ENCODE measurements around the gene SLC24A1. TPM values are rescaled to one million over a fixed set of nuclear protein-coding genes. Genes with fewer than 3 reads are reported as not detected.

SLC24A1 gene
- total RNA-seq, 2 experiments from 2014 or later: 8.8 to 13.5 TPM

- ChIA-PET CTCF (no interaction called here), POLR2A (no interaction called here)
- Mint-ChIP-seq H3K27ac (no peak overlapping the region), H3K9me3 (no peaks in the 10 kb centered on the region), H3K36me3 (peaks cover 18% of the 10 kb centered on the region), H3K4me1 (ENCODE audit: low read depth) (peaks cover 3% of the 10 kb centered on the region), H3K27me3 (no peaks in the 10 kb centered on the region), H3K4me3 (no peak overlapping the region)
- no peak for DNase-seq
- intact Hi-C loops (cut with micrococcal nuclease): no loop called here
Measured at GRCh38 chr15:65655457-65655856, 33.7 kb downstream of the SLC24A1 start.

GRCh38 chr15:65659502-65660052 lies 37.8 kb downstream of the SLC24A1 start:
- CTCF ChIA-PET: interaction anchor here (1.1 to 1.9 kb wide), 3 partner anchors 20 to 197 kb away, joined by 5 to 7 read pairs (median 5); no protein-coding TSS in a partner anchor
- Mint-ChIP-seq H3K4me3 (no peak overlapping the region), H3K27me3 (no peaks in the 10 kb centered on the region), H3K27ac (no peak overlapping the region), H3K4me1 (ENCODE audit: low read depth) (no peaks in the 10 kb centered on the region), H3K36me3 (peaks cover 12% of the 10 kb centered on the region), H3K9me3 (no peaks in the 10 kb centered on the region)
- intact Hi-C loops (cut with micrococcal nuclease): no loop called here
- no peak for DNase-seq
- POLR2A ChIA-PET: no interaction called here

- Mint-ChIP-seq H3K27me3 (no peaks in the 10 kb centered on the region), H3K4me1 (ENCODE audit: low read depth) (no peaks in the 10 kb centered on the region), H3K9me3 (no peaks in the 10 kb centered on the region), H3K27ac (no peak overlapping the region), H3K36me3 (peaks cover 16% of the 10 kb centered on the region), H3K4me3 (no peak overlapping the region)
- ChIA-PET POLR2A (no interaction called here), CTCF (interaction anchor here (1.9 kb wide), 1 partner anchor 196 kb away, joined by 7 read pairs; no protein-coding TSS in a partner anchor)
- no peak for DNase-seq
- intact Hi-C loops (cut with micrococcal nuclease): no loop called here
Measured at GRCh38 chr15:65660927-65661326, 39.2 kb downstream of the SLC24A1 start.

GRCh38 chr15:65663521-65663920 lies 41.8 kb downstream of the SLC24A1 start:
- no peaks in the 10 kb centered on the region for H3K9me3 Mint-ChIP-seq
- no peak overlapping the region for H3K4me3 Mint-ChIP-seq
- H3K27me3 Mint-ChIP-seq: no peaks in the 10 kb centered on the region
- ChIA-PET POLR2A (interaction anchor here (1.3 kb wide), 1 partner anchor 26 kb away, joined by 3 read pairs; no protein-coding TSS in a partner anchor), CTCF (no interaction called here)
- no peak overlapping the region for H3K27ac Mint-ChIP-seq
- intact Hi-C loops (cut with micrococcal nuclease): no loop called here
- no peaks in the 10 kb centered on the region for H3K4me1 Mint-ChIP-seq (ENCODE audit: low read depth)
- peaks cover 22% of the 10 kb centered on the region for H3K36me3 Mint-ChIP-seq
- DNase-seq: no peak

GRCh38 chr15:65666257-65666656 lies 44.5 kb downstream of the SLC24A1 start:
- H3K4me1 Mint-ChIP-seq (ENCODE audit: low read depth): no peaks in the 10 kb centered on the region
- H3K27me3 Mint-ChIP-seq: no peaks in the 10 kb centered on the region
- no peak for DNase-seq
- intact Hi-C loops (cut with micrococcal nuclease): no loop called here
- POLR2A ChIA-PET: no interaction called here
- no peaks in the 10 kb centered on the region for H3K9me3 Mint-ChIP-seq
- peaks cover 26% of the 10 kb centered on the region for H3K36me3 Mint-ChIP-seq
- H3K4me3 Mint-ChIP-seq: no peak overlapping the region
- H3K27ac Mint-ChIP-seq: no peak overlapping the region
- CTCF ChIA-PET: no interaction called here

GRCh38 chr15:65675551-65675950 lies 53.8 kb downstream of the SLC24A1 start:
- ChIA-PET CTCF (interaction anchor here (0.6 to 1.0 kb wide), 2 partner anchors 162 to 182 kb away, joined by 3 read pairs; no protein-coding TSS in a partner anchor), POLR2A (no interaction called here)
- intact Hi-C loops (cut with micrococcal nuclease): no loop called here
- no peak for DNase-seq
- peaks cover 9% of the 10 kb centered on the region for H3K36me3 Mint-ChIP-seq
- no peak overlapping the region for H3K27ac Mint-ChIP-seq
- no peaks in the 10 kb centered on the region for H3K9me3 Mint-ChIP-seq
- no peaks in the 10 kb centered on the region for H3K27me3 Mint-ChIP-seq
- no peaks in the 10 kb centered on the region for H3K4me1 Mint-ChIP-seq (ENCODE audit: low read depth)
- H3K4me3 Mint-ChIP-seq: no peak overlapping the region

GRCh38 chr15:65676123-65676522 lies 54.4 kb downstream of the SLC24A1 start:
- H3K9me3 Mint-ChIP-seq: no peaks in the 10 kb centered on the region
- no peaks in the 10 kb centered on the region for H3K27me3 Mint-ChIP-seq
- ChIA-PET POLR2A (no interaction called here), CTCF (no interaction called here)
- intact Hi-C loops (cut with micrococcal nuclease): no loop called here
- H3K4me1 Mint-ChIP-seq (ENCODE audit: low read depth): no peaks in the 10 kb centered on the region
- no peak overlapping the region for H3K27ac Mint-ChIP-seq
- no peak for DNase-seq
- H3K4me3 Mint-ChIP-seq: no peak overlapping the region
- H3K36me3 Mint-ChIP-seq: peaks cover 7% of the 10 kb centered on the region

- ChIA-PET POLR2A (no interaction called here), CTCF (no interaction called here)
Measured at GRCh38 chr15:65680544-65680943, 58.8 kb downstream of the SLC24A1 start.

GRCh38 chr15:65682404-65682911 lies 60.7 kb downstream of the SLC24A1 start:
- Mint-ChIP-seq H3K27ac (no peak overlapping the region), H3K36me3 (peaks cover 3% of the 10 kb centered on the region), H3K27me3 (no peaks in the 10 kb centered on the region), H3K4me1 (ENCODE audit: low read depth) (peaks cover 9% of the 10 kb centered on the region), H3K9me3 (no peaks in the 10 kb centered on the region), H3K4me3 (no peak overlapping the region)
- ChIA-PET CTCF (interaction anchor here (1.0 to 2.5 kb wide), 2 partner anchors 44 to 174 kb away, joined by 4 to 8 read pairs; no protein-coding TSS in a partner anchor), POLR2A (no interaction called here)
- intact Hi-C loops (cut with micrococcal nuclease): no loop called here
- DNase-seq: no peak

More at GRCh38 chr15:65680544-65680943, 58.8 kb downstream of the SLC24A1 start:
- intact Hi-C loops (cut with micrococcal nuclease): no loop called here
- Mint-ChIP-seq H3K4me1 (ENCODE audit: low read depth) (peaks cover 9% of the 10 kb centered on the region), H3K36me3 (no peaks in the 10 kb centered on the region), H3K4me3 (no peak overlapping the region), H3K27me3 (no peaks in the 10 kb centered on the region), H3K27ac (no peak overlapping the region), H3K9me3 (no peaks in the 10 kb centered on the region)
- no peak for DNase-seq

- H3K27me3 Mint-ChIP-seq: no peaks in the 10 kb centered on the region
- peaks cover 47% of the 10 kb centered on the region for H3K36me3 Mint-ChIP-seq
- no peak overlapping the region for H3K4me3 Mint-ChIP-seq
- intact Hi-C loops (cut with micrococcal nuclease): no loop called here
- ChIA-PET CTCF (no interaction called here), POLR2A (no interaction called here)
- no peak for DNase-seq
- H3K27ac Mint-ChIP-seq: no peak overlapping the region
- no peaks in the 10 kb centered on the region for H3K9me3 Mint-ChIP-seq
- no peaks in the 10 kb centered on the region for H3K4me1 Mint-ChIP-seq (ENCODE audit: low read depth)
Measured at GRCh38 chr15:65688462-65688861, 66.7 kb downstream of the SLC24A1 start.

- DNase-seq: no peak
- Mint-ChIP-seq H3K9me3 (no peaks in the 10 kb centered on the region), H3K4me3 (no peak overlapping the region), H3K36me3 (peaks cover 49% of the 10 kb centered on the region), H3K27ac (no peak overlapping the region), H3K27me3 (no peaks in the 10 kb centered on the region), H3K4me1 (ENCODE audit: low read depth) (no peaks in the 10 kb centered on the region)
- intact Hi-C loops (cut with micrococcal nuclease): no loop called here
- ChIA-PET CTCF (no interaction called here), POLR2A (no interaction called here)
Measured at GRCh38 chr15:65690173-65690572, 68.4 kb downstream of the SLC24A1 start.

GRCh38 chr15:65690778-65691177 lies 69.0 kb downstream of the SLC24A1 start:
- POLR2A ChIA-PET: no interaction called here
- intact Hi-C loops (cut with micrococcal nuclease): no loop called here

GRCh38 chr15:65695081-65695480 lies 73.3 kb downstream of the SLC24A1 start:
- H3K4me3 Mint-ChIP-seq: no peak overlapping the region
- H3K4me1 Mint-ChIP-seq (ENCODE audit: low read depth): no peaks in the 10 kb centered on the region
- ChIA-PET POLR2A (no interaction called here), CTCF (no interaction called here)
- intact Hi-C loops (cut with micrococcal nuclease): no loop called here
- no peaks in the 10 kb centered on the region for H3K27me3 Mint-ChIP-seq
- no peak for DNase-seq
- H3K36me3 Mint-ChIP-seq: peaks cover 37% of the 10 kb centered on the region
- no peak overlapping the region for H3K27ac Mint-ChIP-seq
- no peaks in the 10 kb centered on the region for H3K9me3 Mint-ChIP-seq

More at GRCh38 chr15:65690778-65691177, 69.0 kb downstream of the SLC24A1 start:
- CTCF ChIA-PET: no interaction called here
- Mint-ChIP-seq H3K4me3 (no peak overlapping the region), H3K36me3 (peaks cover 49% of the 10 kb centered on the region), H3K27ac (no peak overlapping the region), H3K4me1 (ENCODE audit: low read depth) (no peaks in the 10 kb centered on the region), H3K9me3 (no peaks in the 10 kb centered on the region), H3K27me3 (no peaks in the 10 kb centered on the region)
- DNase-seq: no peak
